GM12878 (cell line): ENCODE measurements around the gene ASTN1. TPM values are rescaled to one million over a fixed set of nuclear protein-coding genes. Genes with fewer than 3 reads are reported as not detected.

Experiments used
- ATAC-seq: fragments of 200-7000 bp; cut with Tn5 transposase; 3 replicates; pipeline ENCODE4 v1.9.1; 2020; ENCODE audit warnings: mild to moderate bottlenecking, moderate library complexity
- BruUV-seq: library from RNA; stranded (reverse); fragments of 400-500 nt; replicated peaks from 2 replicates; lab custom pipeline; 2021; lab: Mats Ljungman, UMichigan
- CTCF ChIA-PET: fragments of 300-600 bp; sonication (Branson Sonifier 250); formaldehyde crosslinking; extraction: SDS; loops from one replicate; lab custom pipeline; 2021; ENCODE audit warnings: inconsistent platforms; lab: Yijun Ruan, JAX
- POLR2A ChIA-PET: fragments of 350-600 bp; formaldehyde crosslinking; extraction: SDS; loops from one replicate; lab custom pipeline; 2021; ENCODE audit warnings: inconsistent platforms; lab: Charles Lee
- RAD21 ChIA-PET: fragments of 300-600 bp; sonication (Branson Sonifier 250); formaldehyde crosslinking; loops from one replicate; lab custom pipeline; 2023; ENCODE audit warnings: antibody characterized with exemption; ENCODE audit not compliant: unreplicated experiment; lab: Charles Lee
- SMC1A ChIA-PET: fragments of 300-600 bp; sonication (Branson Sonifier 250); formaldehyde crosslinking; loops from one replicate; lab custom pipeline; 2023; ENCODE audit not compliant: unreplicated experiment, uncharacterized antibody; lab: Charles Lee
- DNase-seq: peaks from one replicate; pipeline ENCODE4 v3.0.0-alpha.2; 2011; ENCODE audit warnings: low read depth, low spot score
- FAIRE-seq: peaks from 3 replicates; lab custom pipeline; 2011; peaks lifted over from hg19 to GRCh38; lab: Jason Lieb, UNC
- H2AFZ ChIP-seq: 2 replicates; pipeline ENCODE4 v1.6.0; 2011; ENCODE audit warnings: low read depth, low read length, control low read depth; ENCODE audit not compliant: control insufficient read depth
- H3K27ac ChIP-seq: 2 replicates; pipeline ENCODE4 v1.5.1; 2011; ENCODE audit warnings: control low read depth; ENCODE audit not compliant: control insufficient read depth, insufficient read depth
- H3K27me3 ChIP-seq, 2 experiments: replicated peaks in 1 of 2; 2 replicates each; pipeline versions ENCODE4 v1.6.0 to v1.6.1; 2011; ENCODE audit warnings: low read length in 1 of 2; ENCODE audit not compliant: control insufficient read depth in 2 of 2, insufficient read depth in 2 of 2
- H3K36me3 ChIP-seq, 2 experiments: 2 replicates each; pipeline ENCODE4 v1.5.1; 2011; ENCODE audit warnings: low read length in 1 of 2; ENCODE audit not compliant: control insufficient read depth in 2 of 2, insufficient read depth in 2 of 2
- H3K4me1 ChIP-seq: 2 replicates; pipeline ENCODE4 v1.6.1; 2011; ENCODE audit warnings: mild to moderate bottlenecking, low read length, moderate library complexity, mixed read lengths; ENCODE audit not compliant: control insufficient read depth, insufficient read depth
- H3K4me2 ChIP-seq: 2 replicates; pipeline ENCODE4 v1.6.0; 2011; ENCODE audit warnings: control low read depth; ENCODE audit not compliant: control insufficient read depth, insufficient read depth
- H3K4me3 ChIP-seq: fragments of 200-600 bp; sonication (generic); 2 replicates; pipeline ENCODE4 v1.5.1; 2016
- H3K79me2 ChIP-seq: 2 replicates; pipeline ENCODE4 v1.6.0; 2011; ENCODE audit warnings: low read length; ENCODE audit not compliant: control insufficient read depth, insufficient read depth
- H3K9ac ChIP-seq: 2 replicates; pipeline ENCODE4 v1.8.0; 2011; ENCODE audit warnings: low read length, control low read depth, mixed read lengths; ENCODE audit not compliant: control insufficient read depth, insufficient read depth
- H3K9me3 ChIP-seq: replicated peaks from 3 replicates; pipeline ENCODE4 v1.5.1; 2011; ENCODE audit warnings: mild to moderate bottlenecking, low read length; ENCODE audit not compliant: control insufficient read depth, insufficient read depth
- H4K20me1 ChIP-seq: 2 replicates; pipeline ENCODE4 v1.6.0; 2011; ENCODE audit not compliant: control insufficient read depth, insufficient read depth
- BCL11A ChIP-seq: IDR thresholded peaks from 2 replicates; pipeline ENCODE4 v1.6.1; 2011; ENCODE audit warnings: low read depth, low read length
- BCL3 ChIP-seq: IDR thresholded peaks from 2 replicates; pipeline ENCODE4 v1.6.1; 2011; ENCODE audit warnings: borderline replicate concordance, low read depth, mild to moderate bottlenecking, moderate library complexity, low read length; ENCODE audit not compliant: insufficient read depth, poor library complexity, severe bottlenecking
- IRF3 ChIP-seq: fragments of 450-650 bp; IDR thresholded peaks from 2 replicates; pipeline ENCODE4 v1.6.1; 2014; ENCODE audit warnings: mild to moderate bottlenecking
- MEF2A ChIP-seq: IDR thresholded peaks from 2 replicates; pipeline ENCODE4 v1.6.1; 2011; ENCODE audit warnings: low read depth, mild to moderate bottlenecking, low read length, moderate library complexity; ENCODE audit not compliant: insufficient read depth
- PBX3 ChIP-seq: IDR thresholded peaks from 2 replicates; pipeline ENCODE4 v1.6.1; 2011; ENCODE audit warnings: mild to moderate bottlenecking, low read depth, low read length, moderate library complexity; ENCODE audit not compliant: insufficient replicate concordance
- RAD51 ChIP-seq: fragments of 450-650 bp; IDR thresholded peaks from 2 replicates; pipeline ENCODE4 v1.6.1; 2016; ENCODE audit warnings: moderate library complexity, mild to moderate bottlenecking, inconsistent platforms
- RELA ChIP-seq: fragments of 450-650 bp; IDR thresholded peaks from 2 replicates; pipeline ENCODE4 v1.8.0; 2014; ENCODE audit warnings: borderline replicate concordance; ENCODE audit not compliant: partially characterized antibody
- SMARCA5 ChIP-seq: fragments of 450-650 bp; IDR thresholded peaks from 2 replicates; pipeline ENCODE4 v1.6.1; 2017; ENCODE audit warnings: mild to moderate bottlenecking
- SUPT20H ChIP-seq: IDR thresholded peaks from 2 replicates; pipeline ENCODE4 v1.6.1; 2011; ENCODE audit warnings: low read depth, mild to moderate bottlenecking, low read length, moderate library complexity, borderline replicate concordance; ENCODE audit not compliant: control insufficient read depth
- TAF1 ChIP-seq: IDR thresholded peaks from 2 replicates; pipeline ENCODE4 v1.6.1; 2011; ENCODE audit warnings: mild to moderate bottlenecking, low read depth, low read length, borderline replicate concordance
- ZBTB11 ChIP-seq: fragments of 450-650 bp; formaldehyde crosslinking; IDR thresholded peaks from 2 replicates; pipeline ENCODE4 v1.5.0; 2022; ENCODE audit warnings: mild to moderate bottlenecking, missing genetic modification characterization
- ZZZ3 ChIP-seq: IDR thresholded peaks from 2 replicates; pipeline ENCODE4 v1.6.1; 2011; ENCODE audit warnings: low read depth; ENCODE audit not compliant: control insufficient read depth, insufficient read length
- WGBS: methylation state at CpG from one replicate; pipeline ENCODE4 v1.1.6; 2016; ENCODE audit warnings: low lambda C conversion rate; ENCODE audit not compliant: insufficient replicate concordance, insufficient coverage; ENCODE audit errors: missing lambda C conversion rate; 5-methylcytosine and 5-hydroxymethylcytosine counted together
- in situ Hi-C: fragments of 300-500 bp; cut with MboI; formaldehyde crosslinking; loops from 9 replicates; pipeline ENCODE4 v1.14.3; 2018; ENCODE audit warnings: mixed read lengths
- intact Hi-C: fragments of 100-400 bp; cut with micrococcal nuclease; formaldehyde crosslinking; loops from one replicate; pipeline ENCODE4 v1.14.2; 2022; ENCODE audit not compliant: unreplicated experiment
- polyA plus RNA-seq, 11 experiments: library from polyadenylated mRNA; depleted of rRNA in 4 of 11; unstranded in 6 of 11; stranded (reverse) in 5 of 11; fragments of >200 nt; fragmentation: Nextera tagmentation in 4 of 11; fragmentation: Illumina TruSeq in 1 of 11; extraction: Ambion mirVana in 4 of 11; extraction: Trizol in 1 of 11; gene quantifications; 1 replicate in 1 of 11; 2 replicates in 10 of 11; pipeline versions ENCODE4 v1.2.1 to v1.2.3, GENCODE V29; 2011 to 2016; ENCODE audit warnings: inconsistent platforms in 2 of 11, missing spikeins in 2 of 11, low read depth in 1 of 11
- total RNA-seq, 4 experiments: library from RNA; depleted of rRNA in 3 of 4; stranded (reverse); fragments of >200 nt in 3 of 4; fragmentation: Illumina TruSeq in 1 of 4; extraction: Trizol in 1 of 4; gene quantifications; 2 replicates each; pipeline versions ENCODE4 v1.2.1 to v1.2.3, GENCODE V29; 2013 to 2021

Gene ASTN1
- total and polyA plus RNA-seq, 10 of the 15 experiments (the other 5 are each of a cell fraction or from before 2014, with no cell fraction given): 0.04 TPM; not detected in 9

- no peak for TF ChIP-seq RAD51
Measured at GRCh38 chr1:177053648-177054047, 110.9 kb downstream of the ASTN1 start (continued).

GRCh38 chr1:177048314-177049069 is 116.0 kb downstream of the ASTN1 start:
- in situ Hi-C loops (no loop called here), intact Hi-C loops (no loop called here)
- no peak for TF ChIP-seq ZZZ3
- no peak for TF ChIP-seq PBX3
- no peak for TF ChIP-seq SMARCA5
- TF ChIP-seq BCL11A: no peak
- TF ChIP-seq RELA: no peak
- no peak for TF ChIP-seq BCL3
- TF ChIP-seq IRF3: no peak
- TF ChIP-seq MEF2A: no peak
- TF ChIP-seq ZBTB11 (CRISPR knock-in tag): no peak
- no peak for TF ChIP-seq SUPT20H
- TF ChIP-seq TAF1: no peak
- ATAC-seq: no peak
- ChIA-PET POLR2A (no interaction called here), RAD21 (no interaction called here), CTCF (no interaction called here), SMC1A (no interaction called here)
- no TSS peak for BruUV-seq
- 20% methylated on average over 4 of the region's 4 CpGs for WGBS
- H3K27ac ChIP-seq: no peak overlapping the region
- no peaks in the 10 kb centered on the region for H4K20me1 ChIP-seq
- H3K4me2 ChIP-seq: no peak overlapping the region
- no peaks in the 10 kb centered on the region for H3K4me1 ChIP-seq
- no peak for DNase-seq
- no peaks in the 10 kb centered on the region for H3K9me3 ChIP-seq
- H3K4me3 ChIP-seq: no peak overlapping the region
- H2AFZ ChIP-seq: no peak overlapping the region
- H3K27me3 ChIP-seq: no peaks in the 10 kb centered on the region
- no peaks in the 10 kb centered on the region for H3K79me2 ChIP-seq
- H3K36me3 ChIP-seq: no peaks in the 10 kb centered on the region
- no peak overlapping the region for H3K9ac ChIP-seq
- FAIRE-seq: no peak
